Activated T-helper 1 cell treated with Interleukin-2 at 50 U/mL for 16 hours (primary cell): ENCODE data around the gene USP50.
"Not testable (repeated sequence)": the region's sequence is repeated elsewhere in the genome, so short reads cannot be mapped to it uniquely, and the experiment has no call there.

Experiments used
- DNase-seq: peaks from one replicate; pipeline ENCODE4 v3.0.0-alpha.2; 2020; ENCODE audit warnings: low read depth

Gene USP50

GRCh38 chr15:50503144-50503543 lies 43.3 kb downstream of the USP50 start:
- DNase-seq: no peak

- no peak for DNase-seq
Measured at GRCh38 chr15:50501815-50502214, 44.7 kb downstream of the USP50 start.

- DNase-seq: no peak
Measured at GRCh38 chr15:50500352-50500751, 46.1 kb downstream of the USP50 start.

- DNase-seq: no peak
Measured at GRCh38 chr15:50496692-50497091, 49.8 kb downstream of the USP50 start.

- not testable (repeated sequence) for DNase-seq
Measured at GRCh38 chr15:50494547-50494946, 51.9 kb downstream of the USP50 start.

- DNase-seq: no peak
Measured at GRCh38 chr15:50493625-50494024, 52.8 kb downstream of the USP50 start.

- DNase-seq: no peak
Measured at GRCh38 chr15:50487287-50487686, 59.2 kb downstream of the USP50 start.

GRCh38 chr15:50485389-50485788 lies 61.1 kb downstream of the USP50 start:
- no peak for DNase-seq

- DNase-seq: no peak
Measured at GRCh38 chr15:50484781-50485180, 61.7 kb downstream of the USP50 start.

GRCh38 chr15:50476143-50476542 lies 70.3 kb downstream of the USP50 start:
- no peak for DNase-seq

- DNase-seq: no peak
Measured at GRCh38 chr15:50471072-50471471, 75.4 kb downstream of the USP50 start.

GRCh38 chr15:50463423-50464358 lies 82.8 kb downstream of the USP50 start:
- no peak for DNase-seq

- DNase-seq: no peak
Measured at GRCh38 chr15:50458348-50459112, 87.9 kb downstream of the USP50 start.

- no peak for DNase-seq
Measured at GRCh38 chr15:50452927-50453326, 93.5 kb downstream of the USP50 start.
